Measurements from ENCODE around the gene SOCS3.

DNA sequence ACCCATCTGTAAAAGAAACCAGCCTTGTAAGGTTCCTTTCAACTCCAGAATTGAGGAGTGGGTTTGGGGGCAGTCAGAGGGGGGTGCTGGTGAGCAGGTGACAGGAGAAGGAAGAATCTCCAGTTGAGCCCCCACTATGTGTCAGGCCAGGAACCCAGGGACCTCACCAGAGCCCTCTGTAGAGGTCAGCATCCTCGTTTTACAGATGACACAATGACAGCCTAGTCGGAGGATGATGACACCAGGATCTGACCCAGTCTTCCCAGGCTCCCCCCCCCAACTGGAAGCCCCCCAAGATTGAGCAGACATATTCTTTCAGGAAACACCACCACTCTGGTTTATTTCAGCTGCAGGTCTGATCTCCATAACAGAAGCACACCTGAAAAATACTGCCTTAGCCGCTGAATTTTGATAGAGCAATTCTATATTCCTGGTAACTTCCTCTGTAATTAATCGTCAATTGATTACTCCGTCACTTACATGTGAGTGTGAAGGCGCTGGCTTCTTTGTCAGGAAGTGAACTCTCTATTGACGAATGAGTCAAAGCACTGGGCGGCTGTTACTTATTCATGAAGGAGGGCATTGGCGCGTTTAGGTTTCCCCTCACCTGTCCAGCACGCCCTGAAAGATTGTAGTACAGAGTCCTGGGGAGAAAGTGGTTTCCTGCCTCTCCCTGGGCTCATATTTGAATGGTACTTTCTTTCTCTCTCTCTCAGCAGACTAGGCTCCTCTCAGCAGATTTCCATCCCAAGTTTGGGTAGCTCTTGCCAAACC is 21.2 kb downstream of the SOCS3 start:
- no peak for TF ChIP-seq POLR2AphosphoS5 (IDR thresholded peaks at IDR 0.05; ENCODE audit: borderline replicate concordance, low read depth, low read length)
- no peak for TF ChIP-seq EZH2 (IDR thresholded peaks at IDR 0.05)
- TF ChIP-seq FOXP2 (optimal IDR thresholded peaks at IDR 0.05; ENCODE audit: control extremely low read depth, extremely low read length, insufficient read depth) = no peak

Data from SK-N-MC (cell line).